IPS-20b (cell line): Measurements from ENCODE around the gene AIPL1.

ENCODE experiments used
- H3K27ac ChIP-seq: one replicate; pipeline ENCODE4 v1.5.1; 2013; ENCODE audit warnings: low read length
- H3K27me3 ChIP-seq: 2 replicates; pipeline ENCODE4 v1.6.1; 2013; ENCODE audit warnings: mild to moderate bottlenecking, low read length, inconsistent platforms; ENCODE audit not compliant: insufficient read depth
- H3K36me3 ChIP-seq: 2 replicates; pipeline ENCODE4 v1.6.1; 2013; ENCODE audit warnings: low read depth, mild to moderate bottlenecking, inconsistent platforms, low read length, moderate library complexity; ENCODE audit not compliant: insufficient read depth
- H3K4me1 ChIP-seq: 2 replicates; pipeline ENCODE4 v1.6.1; 2013; ENCODE audit warnings: mild to moderate bottlenecking, control low read depth, inconsistent platforms, low read length, moderate library complexity; ENCODE audit not compliant: insufficient read depth
- H3K4me3 ChIP-seq: 2 replicates; pipeline ENCODE4 v1.5.1; 2013; ENCODE audit warnings: mild to moderate bottlenecking, low read length, inconsistent platforms
- H3K9ac ChIP-seq: 2 replicates; pipeline ENCODE4 v1.6.1; 2013; ENCODE audit warnings: low read depth, mild to moderate bottlenecking, inconsistent platforms, low read length, moderate library complexity
- H3K9me3 ChIP-seq: 2 replicates; pipeline ENCODE4 v1.6.1; 2013; ENCODE audit warnings: mild to moderate bottlenecking, low read depth, low read length, inconsistent platforms; ENCODE audit not compliant: insufficient read depth

AIPL1 gene

GRCh38 chr17:6463616-6464445, 28.9 kb upstream of the AIPL1 start:
- Histone ChIP-seq H3K36me3 (no peaks in the 10 kb centered on the region), H3K4me3 (no peak overlapping the region), H3K9ac (no peak overlapping the region), H3K27ac (no peak overlapping the region), H3K27me3 (no peaks in the 10 kb centered on the region), H3K9me3 (no peaks in the 10 kb centered on the region; the same call in 1 of the 2 replicates), H3K4me1 (peaks cover 19% of the 10 kb centered on the region; the same call in 1 of the 2 replicates)

GRCh38 chr17:6462692-6463091, 27.8 kb upstream of the AIPL1 start:
- no peak overlapping the region for H3K4me3 ChIP-seq
- no peaks in the 10 kb centered on the region; the same call in 1 of the 2 replicates for H3K9me3 ChIP-seq
- H3K4me1 ChIP-seq = peaks cover 19% of the 10 kb centered on the region; the same call in 1 of the 2 replicates
- H3K27me3 ChIP-seq = no peaks in the 10 kb centered on the region
- no peaks in the 10 kb centered on the region for H3K36me3 ChIP-seq
- no peak overlapping the region for H3K27ac ChIP-seq
- no peak overlapping the region for H3K9ac ChIP-seq

GRCh38 chr17:6461792-6462524, 27.0 kb upstream of the AIPL1 start:
- Histone ChIP-seq H3K36me3 (no peaks in the 10 kb centered on the region), H3K4me1 (peaks cover 21% of the 10 kb centered on the region; the same call in 1 of the 2 replicates), H3K9ac (peak overlapping the region; percentile 40; the same call in 1 of the 2 replicates), H3K27ac (no peak overlapping the region), H3K4me3 (no peak overlapping the region; the same call in 1 of the 2 replicates), H3K9me3 (no peaks in the 10 kb centered on the region; the same call in 1 of the 2 replicates), H3K27me3 (no peaks in the 10 kb centered on the region)

- Histone ChIP-seq H3K9ac (peak overlapping the region; percentile 40; the same call in 1 of the 2 replicates), H3K36me3 (no peaks in the 10 kb centered on the region), H3K9me3 (no peaks in the 10 kb centered on the region), H3K27me3 (no peaks in the 10 kb centered on the region), H3K4me3 (peak overlapping the region; percentile 33; the same call in 1 of the 2 replicates), H3K4me1 (peaks cover 22% of the 10 kb centered on the region; the same call in 1 of the 2 replicates), H3K27ac (no peak overlapping the region)
These were observed 26.3 kb upstream of the AIPL1 start for GRCh38 chr17:6461246-6461645.

GRCh38 chr17:6460531-6461161, 25.7 kb upstream of the AIPL1 start:
- Histone ChIP-seq H3K4me1 (peaks cover 22% of the 10 kb centered on the region; the same call in 1 of the 2 replicates), H3K36me3 (no peaks in the 10 kb centered on the region), H3K9ac (peak overlapping the region; percentile 40; the same call in 1 of the 2 replicates), H3K9me3 (no peaks in the 10 kb centered on the region), H3K27me3 (no peaks in the 10 kb centered on the region), H3K4me3 (peak overlapping the region; percentile 33; the same call in 1 of the 2 replicates), H3K27ac (no peak overlapping the region)

- peaks cover 4% of the 10 kb centered on the region for H3K27me3 ChIP-seq
- H3K36me3 ChIP-seq = no peaks in the 10 kb centered on the region
- no peaks in the 10 kb centered on the region for H3K9me3 ChIP-seq
- H3K4me3 ChIP-seq = no peak overlapping the region
- H3K27ac ChIP-seq = no peak overlapping the region
- no peak overlapping the region for H3K9ac ChIP-seq
- H3K4me1 ChIP-seq = peaks cover 22% of the 10 kb centered on the region; the same call in 1 of the 2 replicates
These were observed 23.6 kb upstream of the AIPL1 start for GRCh38 chr17:6458460-6458950.

GRCh38 chr17:6457688-6458459, 23.0 kb upstream of the AIPL1 start:
- Histone ChIP-seq H3K4me1 (peaks cover 25% of the 10 kb centered on the region; the same call in 1 of the 2 replicates), H3K9ac (no peak overlapping the region), H3K27me3 (peaks cover 4% of the 10 kb centered on the region), H3K27ac (no peak overlapping the region), H3K36me3 (no peaks in the 10 kb centered on the region), H3K4me3 (no peak overlapping the region), H3K9me3 (no peaks in the 10 kb centered on the region)

GRCh38 chr17:6456914-6457687, 22.2 kb upstream of the AIPL1 start:
- H3K9me3 ChIP-seq = no peaks in the 10 kb centered on the region
- peaks cover 5% of the 10 kb centered on the region; the same call in 1 of the 2 replicates for H3K36me3 ChIP-seq
- peaks cover 4% of the 10 kb centered on the region for H3K27me3 ChIP-seq
- H3K4me3 ChIP-seq = no peak overlapping the region
- no peak overlapping the region for H3K9ac ChIP-seq
- H3K4me1 ChIP-seq = peaks cover 26% of the 10 kb centered on the region; the same call in 1 of the 2 replicates
- H3K27ac ChIP-seq = no peak overlapping the region

GRCh38 chr17:6456321-6456720, 21.4 kb upstream of the AIPL1 start:
- H3K36me3 ChIP-seq = peaks cover 9% of the 10 kb centered on the region; the same call in 1 of the 2 replicates
- no peak overlapping the region for H3K27ac ChIP-seq
- no peak overlapping the region for H3K9ac ChIP-seq
- no peak overlapping the region for H3K4me3 ChIP-seq
- H3K27me3 ChIP-seq = peaks cover 4% of the 10 kb centered on the region
- H3K9me3 ChIP-seq = no peaks in the 10 kb centered on the region
- H3K4me1 ChIP-seq = peaks cover 22% of the 10 kb centered on the region; the same call in 1 of the 2 replicates

GRCh38 chr17:6455321-6455705, 20.4 kb upstream of the AIPL1 start:
- Histone ChIP-seq H3K36me3 (peaks cover 18% of the 10 kb centered on the region; the same call in 1 of the 2 replicates), H3K4me1 (peaks cover 18% of the 10 kb centered on the region; the same call in 1 of the 2 replicates), H3K27ac (no peak overlapping the region), H3K9ac (peak overlapping the region; percentile 83; the same call in 1 of the 2 replicates), H3K4me3 (peak overlapping the region; percentile 75; the same call in 1 of the 2 replicates), H3K9me3 (no peaks in the 10 kb centered on the region), H3K27me3 (peaks cover 4% of the 10 kb centered on the region)
